ENCODE results near the gene MED1.

Gene MED1

GRCh38 chr17:39357986-39358385 lies 93.1 kb downstream of the MED1 start:
- DNase-seq, result no peak

GRCh38 chr17:39357488-39357887 lies 93.6 kb downstream of the MED1 start:
- no peak for DNase-seq
